ENCODE results near the gene MYH3.
A peak's percentile ranks its signal among the peaks of the same experiment; 100 is the strongest.

The MYH3 gene

DNA sequence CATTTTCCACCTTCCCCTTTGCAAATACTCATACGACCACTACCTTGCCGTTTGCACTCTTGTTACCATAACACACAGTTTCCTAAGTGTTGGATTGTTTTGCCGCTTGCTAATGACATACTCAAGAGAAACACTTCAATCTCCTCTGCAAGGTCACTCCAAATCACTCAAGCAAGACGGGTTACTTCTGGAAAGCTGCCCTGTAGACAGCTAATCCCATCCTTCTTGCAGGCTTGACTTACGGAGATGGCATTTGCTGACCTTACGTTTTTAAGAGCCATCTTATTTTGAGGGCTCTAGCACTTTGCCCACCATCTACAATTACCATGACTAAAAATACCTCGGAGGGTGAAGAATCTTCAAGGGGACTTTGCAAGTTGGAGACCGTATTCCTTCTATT lies 46.2 kb downstream of the MYH3 start:
- DNase-seq (ENCODE audit: low read depth), result no peak
- TF ChIP-seq POLR2A (IDR thresholded peaks at IDR 0.05; ENCODE audit: extremely low read depth, insufficient read length), result no peak
- TF ChIP-seq, protein P1, sequence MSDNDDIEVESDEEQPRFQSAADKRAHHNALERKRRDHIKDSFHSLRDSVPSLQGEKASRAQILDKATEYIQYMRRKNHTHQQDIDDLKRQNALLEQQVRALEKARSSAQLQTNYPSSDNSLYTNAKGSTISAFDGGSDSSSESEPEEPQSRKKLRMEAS (IDR thresholded peaks at IDR 0.05; ENCODE audit: low read depth, low read length), result no peak
- TF ChIP-seq MYC (IDR thresholded peaks at IDR 0.05; ENCODE audit: low read depth, low read length), result no peak
- TF ChIP-seq, protein P2, sequence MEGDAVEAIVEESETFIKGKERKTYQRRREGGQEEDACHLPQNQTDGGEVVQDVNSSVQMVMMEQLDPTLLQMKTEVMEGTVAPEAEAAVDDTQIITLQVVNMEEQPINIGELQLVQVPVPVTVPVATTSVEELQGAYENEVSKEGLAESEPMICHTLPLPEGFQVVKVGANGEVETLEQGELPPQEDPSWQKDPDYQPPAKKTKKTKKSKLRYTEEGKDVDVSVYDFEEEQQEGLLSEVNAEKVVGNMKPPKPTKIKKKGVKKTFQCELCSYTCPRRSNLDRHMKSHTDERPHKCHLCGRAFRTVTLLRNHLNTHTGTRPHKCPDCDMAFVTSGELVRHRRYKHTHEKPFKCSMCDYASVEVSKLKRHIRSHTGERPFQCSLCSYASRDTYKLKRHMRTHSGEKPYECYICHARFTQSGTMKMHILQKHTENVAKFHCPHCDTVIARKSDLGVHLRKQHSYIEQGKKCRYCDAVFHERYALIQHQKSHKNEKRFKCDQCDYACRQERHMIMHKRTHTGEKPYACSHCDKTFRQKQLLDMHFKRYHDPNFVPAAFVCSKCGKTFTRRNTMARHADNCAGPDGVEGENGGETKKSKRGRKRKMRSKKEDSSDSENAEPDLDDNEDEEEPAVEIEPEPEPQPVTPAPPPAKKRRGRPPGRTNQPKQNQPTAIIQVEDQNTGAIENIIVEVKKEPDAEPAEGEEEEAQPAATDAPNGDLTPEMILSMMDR (IDR thresholded peaks at IDR 0.05; ENCODE audit: low read depth, low read length), result no peak

DNA sequence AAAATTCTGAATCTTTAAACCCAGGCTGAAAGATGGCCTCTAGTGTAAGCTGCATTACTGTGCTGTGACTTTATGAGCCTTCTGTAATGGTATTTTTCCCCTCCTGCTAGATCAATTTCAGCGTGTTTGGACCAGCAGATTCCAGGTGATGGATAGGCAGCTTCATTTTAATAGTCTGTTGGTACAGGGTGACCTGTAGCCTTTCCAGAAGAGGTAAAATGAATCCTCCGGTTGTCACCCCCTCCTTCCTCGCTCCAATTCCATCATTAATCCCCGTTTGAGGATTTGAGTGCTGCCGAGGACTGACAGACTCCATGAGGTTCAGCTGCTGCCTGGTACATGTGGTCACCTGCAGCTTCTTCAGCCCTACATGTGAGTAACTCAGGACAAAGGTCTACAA lies 48.9 kb downstream of the MYH3 start:
- no peak for TF ChIP-seq MYC (IDR thresholded peaks at IDR 0.05; ENCODE audit: low read depth, low read length)
- TF ChIP-seq, protein P1 (IDR thresholded peaks at IDR 0.05; ENCODE audit: low read depth, low read length), result no peak
- TF ChIP-seq, protein P2 (IDR thresholded peaks at IDR 0.05; ENCODE audit: low read depth, low read length), result no peak
- TF ChIP-seq POLR2A (IDR thresholded peaks at IDR 0.05; ENCODE audit: extremely low read depth, insufficient read length), result no peak
- DNase-seq (ENCODE audit: low read depth), result no peak

More for the DNA sequence above, 46.2 kb downstream of the MYH3 start:
- no peak overlapping the region for H3K4me3 ChIP-seq (ENCODE audit: low read depth, low read length)

DNA sequence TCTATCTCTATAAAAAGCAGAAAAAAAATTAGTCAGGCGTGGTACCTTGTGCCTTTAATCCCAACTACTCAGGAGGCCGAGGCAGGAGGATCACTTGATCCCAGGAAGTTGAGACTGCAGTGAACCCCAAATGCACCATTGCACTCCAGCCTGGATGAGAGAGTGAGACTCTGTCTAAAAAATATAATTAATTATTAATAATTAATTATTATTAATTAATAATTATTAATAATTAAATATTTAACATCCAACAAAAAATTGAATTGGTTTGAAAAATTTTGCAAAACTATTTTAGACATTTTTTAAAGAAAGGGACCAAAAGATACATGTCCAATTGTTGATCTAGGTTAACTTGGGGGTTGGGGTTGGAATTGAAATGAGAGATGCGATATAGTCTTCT lies 51.0 kb downstream of the MYH3 start:
- TF ChIP-seq, protein P1 (IDR thresholded peaks at IDR 0.05; ENCODE audit: low read depth, low read length), result no peak
- TF ChIP-seq POLR2A (IDR thresholded peaks at IDR 0.05; ENCODE audit: extremely low read depth, insufficient read length), result no peak
- TF ChIP-seq, protein P2 (IDR thresholded peaks at IDR 0.05; ENCODE audit: low read depth, low read length), result no peak
- no peak for TF ChIP-seq MYC (IDR thresholded peaks at IDR 0.05; ENCODE audit: low read depth, low read length)
- DNase-seq (ENCODE audit: low read depth), result no peak
- no peak overlapping the region for H3K4me3 ChIP-seq (ENCODE audit: low read depth, low read length)

More for the DNA sequence above, 48.9 kb downstream of the MYH3 start:
- H3K4me3 ChIP-seq (ENCODE audit: low read depth, low read length), result no peak overlapping the region

DNA sequence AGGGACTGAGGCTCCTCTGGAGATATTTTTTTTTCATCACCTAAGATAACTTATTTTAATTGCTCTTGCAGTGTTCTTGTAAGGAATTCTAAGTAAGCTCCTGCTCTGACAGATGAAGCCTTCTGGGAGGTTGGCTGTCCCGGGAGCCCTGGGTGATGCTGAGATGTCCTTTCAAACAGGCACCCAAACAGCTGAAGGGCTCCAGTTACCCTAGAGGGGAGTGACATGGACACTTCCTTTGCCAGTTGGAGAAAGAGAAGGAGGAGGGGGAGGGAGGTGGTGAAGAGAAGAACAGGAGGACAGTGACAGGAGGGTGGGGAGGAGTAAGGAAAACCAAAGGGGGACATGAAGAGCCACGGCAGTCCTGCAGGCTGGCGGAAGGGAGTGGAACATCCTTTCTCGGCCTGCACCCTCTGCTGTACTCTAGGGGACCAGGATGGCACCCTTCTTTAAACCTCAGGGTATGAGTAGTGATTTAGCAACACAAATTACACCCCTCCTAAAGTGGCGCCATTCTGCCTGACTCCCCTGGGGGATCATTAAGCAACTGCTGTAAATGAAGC lies 51.8 kb downstream of the MYH3 start:
- no peak overlapping the region for H3K4me3 ChIP-seq (ENCODE audit: low read depth, low read length)
- DNase-seq (ENCODE audit: low read depth), result peak; percentile 42
- TF ChIP-seq POLR2A (IDR thresholded peaks at IDR 0.05; ENCODE audit: extremely low read depth, insufficient read length) (no peak), MYC (IDR thresholded peaks at IDR 0.05; ENCODE audit: low read depth, low read length) (no peak)
- TF ChIP-seq, protein P2 (IDR thresholded peaks at IDR 0.05; ENCODE audit: low read depth, low read length), result no peak
- TF ChIP-seq, protein P1 (IDR thresholded peaks at IDR 0.05; ENCODE audit: low read depth, low read length), result no peak

DNA sequence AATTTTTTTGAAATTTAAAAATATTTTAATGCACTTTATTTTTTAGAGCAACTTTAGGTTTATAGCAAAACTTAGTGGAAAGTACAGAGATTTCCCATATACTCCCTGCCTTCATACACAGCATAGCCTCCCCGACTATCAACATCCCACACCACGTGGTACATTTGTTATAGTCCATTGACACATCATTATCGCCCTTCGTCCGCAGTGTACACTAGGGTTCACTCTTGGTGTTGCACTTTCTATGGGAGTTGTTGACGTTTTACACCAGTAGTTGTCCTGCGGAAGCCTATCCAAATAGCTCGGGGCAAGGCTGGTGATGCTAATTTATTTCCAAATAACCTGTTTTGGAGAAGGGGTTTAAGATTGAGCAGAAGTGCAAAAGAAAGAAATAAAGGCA lies 52.6 kb downstream of the MYH3 start:
- no peak overlapping the region for H3K4me3 ChIP-seq (ENCODE audit: low read depth, low read length)
- no peak for TF ChIP-seq MYC (IDR thresholded peaks at IDR 0.05; ENCODE audit: low read depth, low read length)
- TF ChIP-seq POLR2A (IDR thresholded peaks at IDR 0.05; ENCODE audit: extremely low read depth, insufficient read length), result no peak
- TF ChIP-seq, protein P2 (IDR thresholded peaks at IDR 0.05; ENCODE audit: low read depth, low read length), result no peak
- TF ChIP-seq, protein P1 (IDR thresholded peaks at IDR 0.05; ENCODE audit: low read depth, low read length), result no peak

More for the DNA sequence above, 52.6 kb downstream of the MYH3 start:
- DNase-seq (ENCODE audit: low read depth), result no peak
